ENCODE measurements around the gene MKX. TPM values are rescaled to one million over a fixed set of nuclear protein-coding genes. Genes with fewer than 3 reads are reported as not detected.

The MKX gene
- total RNA-seq, 1 experiment from 2014 or later = 27.5 TPM

DNA sequence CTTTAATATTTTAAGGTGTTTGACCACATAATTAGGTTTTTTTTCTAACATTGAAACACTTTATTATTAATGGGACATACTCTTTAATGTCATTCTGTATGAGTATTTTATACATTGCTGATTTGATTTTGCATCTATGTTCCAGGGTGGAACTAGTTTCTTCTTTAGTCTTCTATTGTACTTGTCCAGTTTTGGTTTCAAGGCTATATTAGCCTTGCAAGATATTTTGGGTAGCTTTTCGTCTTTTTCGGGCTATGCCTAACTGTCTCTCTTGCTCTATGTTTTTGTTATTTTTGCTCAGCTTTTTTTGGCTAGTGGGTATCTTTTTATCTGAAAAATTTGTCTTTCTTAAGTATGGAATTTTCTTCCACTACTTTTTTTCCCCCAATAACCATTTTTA is 38.7 kb upstream of the MKX start:
- Histone ChIP-seq H3K4me3 (replicated peaks in 1 of 2; ENCODE audit: low read depth in 1 of 2, low read length in 2 of 2) (no peak overlapping the region), H2AFZ (ENCODE audit: low read depth, low read length, poor library complexity, severe bottlenecking) (no peak overlapping the region), H4K20me1 (ENCODE audit: insufficient read depth) (no peaks in the 10 kb centered on the region), H3K9me3 (ENCODE audit: control insufficient read depth in 1 of 2, insufficient read depth in 1 of 2, low read depth in 1 of 2, low read length in 2 of 2) (peaks cover 0 to 6% of the 10 kb centered on the region in 2 experiments; a peak in 1 of 4 replicates), H3K4me1 (ENCODE audit: control insufficient read depth in 1 of 2, insufficient read depth in 2 of 2, low read length in 2 of 2) (peaks cover 7 to 20% of the 10 kb centered on the region in 2 experiments; a peak in 3 of 4 replicates), H3K36me3 (ENCODE audit: control insufficient read depth in 1 of 2, insufficient read depth in 2 of 2, low read length in 2 of 2) (peaks cover 0 to 3% of the 10 kb centered on the region in 2 experiments; a peak in 1 of 4 replicates), H3K4me2 (ENCODE audit: low read length) (peak overlapping the region; percentile 40; the same call in 1 of the 2 replicates), H3K9ac (ENCODE audit: low read length) (no peak overlapping the region), H3K79me2 (ENCODE audit: insufficient read depth, low read length) (no peaks in the 10 kb centered on the region), H3K9me2 (ENCODE audit: insufficient read depth) (no peaks in the 10 kb centered on the region), H3K27ac (ENCODE audit: low read depth, low read length) (peak overlapping the region; percentile 52; the same call in 1 of the 2 replicates), H3K27me3 (ENCODE audit: insufficient read depth, low read length) (no peaks in the 10 kb centered on the region)
- POLR2A ChIA-PET = interaction anchor here (0.6 kb wide), 1 partner anchor 212 kb away, joined by 3 read pairs; no protein-coding TSS in a partner anchor
- ATAC-seq = no peak
- TF ChIP-seq POLR2A (IDR thresholded peaks at IDR 0.05; ENCODE audit: borderline replicate concordance, extremely low read depth, insufficient read depth, insufficient read length) (no peak), ELF1 (IDR thresholded peaks at IDR 0.05; ENCODE audit: borderline replicate concordance, low read depth) (no peak), SIN3A (IDR thresholded peaks at IDR 0.05; ENCODE audit: low read depth) (no peak), CEBPB (IDR thresholded peaks at IDR 0.05; ENCODE audit: low read depth) (no peak), ZNF274 (IDR thresholded peaks at IDR 0.05; ENCODE audit: low read depth, low read length) (no peak), SRF (IDR thresholded peaks at IDR 0.05; ENCODE audit: low read depth) (no peak), JUND (IDR thresholded peaks at IDR 0.05) (no peak), EZH2phosphoT487 (IDR thresholded peaks at IDR 0.05; ENCODE audit: borderline replicate concordance) (no peak), POLR2AphosphoS5 (IDR thresholded peaks at IDR 0.05; ENCODE audit: low read depth, low read length) (no peak), EZH2 (IDR thresholded peaks at IDR 0.05) (no peak), YY1 (IDR thresholded peaks at IDR 0.05; ENCODE audit: extremely low read depth, insufficient replicate concordance, low read depth, low read length) (no peak)
- TF ChIP-seq, protein P1, sequence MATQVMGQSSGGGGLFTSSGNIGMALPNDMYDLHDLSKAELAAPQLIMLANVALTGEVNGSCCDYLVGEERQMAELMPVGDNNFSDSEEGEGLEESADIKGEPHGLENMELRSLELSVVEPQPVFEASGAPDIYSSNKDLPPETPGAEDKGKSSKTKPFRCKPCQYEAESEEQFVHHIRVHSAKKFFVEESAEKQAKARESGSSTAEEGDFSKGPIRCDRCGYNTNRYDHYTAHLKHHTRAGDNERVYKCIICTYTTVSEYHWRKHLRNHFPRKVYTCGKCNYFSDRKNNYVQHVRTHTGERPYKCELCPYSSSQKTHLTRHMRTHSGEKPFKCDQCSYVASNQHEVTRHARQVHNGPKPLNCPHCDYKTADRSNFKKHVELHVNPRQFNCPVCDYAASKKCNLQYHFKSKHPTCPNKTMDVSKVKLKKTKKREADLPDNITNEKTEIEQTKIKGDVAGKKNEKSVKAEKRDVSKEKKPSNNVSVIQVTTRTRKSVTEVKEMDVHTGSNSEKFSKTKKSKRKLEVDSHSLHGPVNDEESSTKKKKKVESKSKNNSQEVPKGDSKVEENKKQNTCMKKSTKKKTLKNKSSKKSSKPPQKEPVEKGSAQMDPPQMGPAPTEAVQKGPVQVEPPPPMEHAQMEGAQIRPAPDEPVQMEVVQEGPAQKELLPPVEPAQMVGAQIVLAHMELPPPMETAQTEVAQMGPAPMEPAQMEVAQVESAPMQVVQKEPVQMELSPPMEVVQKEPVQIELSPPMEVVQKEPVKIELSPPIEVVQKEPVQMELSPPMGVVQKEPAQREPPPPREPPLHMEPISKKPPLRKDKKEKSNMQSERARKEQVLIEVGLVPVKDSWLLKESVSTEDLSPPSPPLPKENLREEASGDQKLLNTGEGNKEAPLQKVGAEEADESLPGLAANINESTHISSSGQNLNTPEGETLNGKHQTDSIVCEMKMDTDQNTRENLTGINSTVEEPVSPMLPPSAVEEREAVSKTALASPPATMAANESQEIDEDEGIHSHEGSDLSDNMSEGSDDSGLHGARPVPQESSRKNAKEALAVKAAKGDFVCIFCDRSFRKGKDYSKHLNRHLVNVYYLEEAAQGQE (IDR thresholded peaks at IDR 0.05; ENCODE audit: low read depth) = no peak
- no peak for DNase-seq (ENCODE audit: low read depth, low spot score)
- TSS peak; percentile 68 for BruUV-seq (replicated peaks)
- CTCF ChIA-PET = interaction anchor here (0.8 to 1.2 kb wide), 4 partner anchors 24 to 457 kb away, joined by 3 to 20 read pairs (median 12); no protein-coding TSS in a partner anchor
- intact Hi-C loops (cut with micrococcal nuclease) = loop anchor here (10.0 kb wide), 2 partner anchors 321 to 601 kb away; no protein-coding TSS in a partner anchor
- RAD21 ChIA-PET (ENCODE audit: low non-redundant PET in 1 of 2, low total read pairs in 2 of 2, uncharacterized antibody in 2 of 2, unreplicated experiment in 2 of 2) = interaction anchor here (0.9 to 1.2 kb wide), 3 partner anchors 395 to 457 kb away, joined by 4 to 9 read pairs (median 6); no protein-coding TSS in a partner anchor
